Keratinocyte (primary cell): ENCODE data around the gene PPL.

Source experiments
- CTCF ChIP-seq, 3 experiments: IDR thresholded peaks in 1 of 3; conservative IDR thresholded peaks in 1 of 3; optimal IDR thresholded peaks in 1 of 3; 2 replicates in 2 of 3; 3 replicates in 1 of 3; pipeline versions ENCODE3 to v1.5.1; 2011; ENCODE audit warnings: low read length in 3 of 3, mild to moderate bottlenecking in 3 of 3, moderate library complexity in 2 of 3, control low read depth in 1 of 3, inconsistent platforms in 1 of 3; ENCODE audit not compliant: insufficient read depth in 2 of 3; ENCODE audit errors: extremely low read depth in 1 of 3
- EZH2 ChIP-seq: IDR thresholded peaks from one replicate; pipeline ENCODE4 v1.6.1; 2012; ENCODE audit warnings: inconsistent platforms, mild to moderate bottlenecking, low read length, moderate library complexity

GRCh38 chr16:4833584-4833983, 103.4 kb downstream of the PPL start:
- TF ChIP-seq CTCF (optimal IDR thresholded peaks at IDR 0.05 in 1 of 3, IDR thresholded peaks at IDR 0.05 in 1 of 3, conservative IDR thresholded peaks at IDR 0.05 in 1 of 3; ENCODE audit: extremely low read depth in 1 of 3, insufficient read depth in 2 of 3, low read length in 3 of 3) (no peak), EZH2 (no peak)
